ENCODE results near the gene GALNT6.
"Not testable (repeated sequence)": the region's sequence is repeated elsewhere in the genome, so short reads cannot be mapped to it uniquely, and the experiment has no call there.

Gene GALNT6

DNA sequence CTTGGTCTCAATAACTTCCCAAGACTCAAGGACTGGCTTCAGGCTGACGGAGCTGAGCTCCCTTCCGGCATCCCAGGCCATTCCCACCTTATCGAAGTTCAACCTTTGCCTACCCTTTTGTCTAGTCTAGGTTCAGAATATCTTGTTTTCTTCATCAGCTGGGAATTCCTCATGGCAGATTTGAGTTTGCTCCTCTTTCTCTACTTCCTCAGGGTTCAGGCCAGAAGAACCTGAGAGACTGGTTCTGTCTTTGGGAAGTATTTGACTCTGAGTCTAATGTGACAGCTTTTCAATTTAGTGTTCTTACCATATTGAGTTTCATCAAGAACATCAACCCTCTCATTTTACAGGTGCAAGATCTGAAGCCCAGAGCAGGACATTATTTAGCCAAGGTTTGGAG is 69.3 kb downstream of the GALNT6 start:
- no peak for DNase-seq (ENCODE audit: low spot score)

DNA sequence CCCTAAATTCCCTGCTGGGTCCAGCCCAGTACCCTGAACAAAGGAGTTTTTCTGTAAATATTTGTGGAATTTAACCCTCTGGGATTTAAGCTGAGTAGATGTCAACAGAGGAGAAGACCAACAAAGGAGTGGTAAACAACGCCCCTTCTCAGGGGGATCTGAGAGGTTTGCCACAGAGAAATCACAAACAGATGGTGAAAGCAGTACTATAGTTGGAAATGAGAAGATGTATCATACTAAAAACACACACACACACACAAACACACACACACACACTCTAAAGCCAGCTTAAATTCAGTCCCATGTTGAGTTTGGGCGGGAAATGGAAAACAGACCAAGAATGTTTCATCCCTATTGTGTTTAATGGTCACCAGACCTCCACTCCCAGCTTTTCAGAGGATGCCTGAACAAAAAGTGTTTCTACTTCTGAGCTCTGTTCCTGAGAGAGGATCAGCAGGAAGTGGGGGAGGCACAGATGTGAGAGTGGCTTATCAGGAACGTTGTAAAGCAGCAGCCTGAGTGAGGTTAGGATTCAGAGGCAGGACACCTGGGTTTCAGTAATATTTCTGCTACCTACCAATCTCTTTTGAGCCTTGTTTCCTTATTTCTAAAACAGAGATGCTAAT is 70.4 kb downstream of the GALNT6 start:
- peak; percentile 4 for DNase-seq (ENCODE audit: low spot score)

DNA sequence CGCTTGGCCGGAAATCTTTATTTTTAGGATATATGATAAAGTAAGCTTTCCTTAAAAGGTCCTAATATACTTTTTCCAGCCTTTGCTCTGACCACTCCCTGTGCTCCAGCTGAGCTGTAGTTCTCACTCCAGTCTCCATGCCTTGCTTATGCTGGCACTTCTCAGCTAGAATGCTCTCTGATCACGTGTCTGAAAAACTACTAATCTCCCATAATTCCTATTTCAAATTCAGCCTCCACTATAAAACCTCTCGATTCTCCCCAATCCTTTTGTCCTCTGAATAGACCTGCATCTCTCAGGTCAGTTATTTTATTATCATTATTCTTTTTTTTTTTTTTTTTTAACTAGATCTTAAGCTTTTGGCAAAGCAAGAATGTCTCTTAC is 70.9 kb downstream of the GALNT6 start:
- no peak for DNase-seq (ENCODE audit: low spot score)

DNA sequence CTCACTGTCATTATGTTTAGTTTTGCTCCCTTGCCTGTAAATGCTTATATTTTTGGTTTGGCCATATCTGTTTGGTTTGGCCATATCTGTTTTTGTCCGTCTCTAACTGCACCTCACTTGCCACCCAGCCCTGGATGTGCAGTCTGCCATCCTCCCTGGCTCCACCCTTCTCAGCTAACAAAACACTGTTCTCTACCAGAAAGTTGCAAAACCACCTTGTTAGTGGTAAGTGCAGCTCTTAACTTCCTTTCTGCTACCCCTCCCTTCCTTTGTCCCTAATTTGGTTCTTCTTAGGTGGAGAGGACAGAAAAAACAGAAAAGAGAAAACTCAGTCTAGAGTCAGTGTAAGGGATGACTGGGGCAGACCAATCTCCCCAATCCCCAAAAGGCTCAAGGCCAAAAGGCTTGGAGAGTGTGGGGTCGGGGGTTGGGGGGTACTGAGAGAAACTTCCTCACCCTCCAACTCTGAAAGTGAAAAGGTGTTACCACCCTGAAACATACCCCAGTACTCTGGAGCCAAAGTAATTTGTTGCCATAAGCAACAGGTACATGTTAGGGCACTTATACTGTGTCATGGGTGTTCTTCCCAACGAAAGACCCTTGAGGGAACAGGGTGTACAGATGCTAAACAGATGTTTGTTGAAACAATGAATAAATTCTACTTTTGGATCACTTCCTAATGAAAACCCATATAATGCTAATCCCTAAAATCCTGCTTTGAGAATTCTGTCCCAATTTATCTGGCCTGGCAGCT is 72.2 kb downstream of the GALNT6 start:
- no peak for DNase-seq (ENCODE audit: low spot score)

DNA sequence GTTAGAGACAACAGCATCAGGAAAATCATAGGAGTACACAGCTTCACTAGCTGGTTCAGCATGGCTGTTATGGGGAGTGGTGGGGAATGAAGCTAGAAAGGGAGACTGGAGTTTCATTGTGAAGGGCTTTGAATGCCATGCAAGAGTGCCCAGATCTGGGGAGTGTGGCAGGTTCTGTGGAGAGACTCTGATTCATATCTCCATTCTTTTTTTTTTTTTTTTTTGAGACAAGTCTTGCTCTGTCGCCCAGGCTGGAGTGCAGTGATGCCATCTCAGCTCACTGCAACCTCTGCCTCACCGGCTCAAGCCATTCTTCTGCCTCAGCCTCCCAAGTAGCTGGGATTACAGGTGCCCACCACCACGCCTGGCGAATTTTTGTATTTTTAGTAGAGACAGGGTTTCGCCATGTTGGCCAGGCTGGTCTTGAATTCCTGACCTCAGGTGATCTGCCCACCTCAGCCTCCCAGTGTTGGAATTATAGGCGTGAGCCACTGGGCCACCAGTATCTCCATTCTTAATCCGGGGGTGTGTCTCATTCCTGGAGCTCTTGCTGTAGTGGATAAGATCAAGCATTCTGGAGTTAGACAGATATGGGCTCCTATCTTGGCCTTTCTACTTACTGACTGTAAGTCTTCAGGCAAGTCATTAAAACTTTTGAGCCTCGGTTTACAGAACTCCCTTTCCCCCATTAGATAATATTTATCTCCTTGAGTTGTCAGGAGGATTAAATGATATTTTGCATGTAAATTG is 73.0 kb downstream of the GALNT6 start:
- DNase-seq (ENCODE audit: low spot score), result not testable (repeated sequence)

DNA sequence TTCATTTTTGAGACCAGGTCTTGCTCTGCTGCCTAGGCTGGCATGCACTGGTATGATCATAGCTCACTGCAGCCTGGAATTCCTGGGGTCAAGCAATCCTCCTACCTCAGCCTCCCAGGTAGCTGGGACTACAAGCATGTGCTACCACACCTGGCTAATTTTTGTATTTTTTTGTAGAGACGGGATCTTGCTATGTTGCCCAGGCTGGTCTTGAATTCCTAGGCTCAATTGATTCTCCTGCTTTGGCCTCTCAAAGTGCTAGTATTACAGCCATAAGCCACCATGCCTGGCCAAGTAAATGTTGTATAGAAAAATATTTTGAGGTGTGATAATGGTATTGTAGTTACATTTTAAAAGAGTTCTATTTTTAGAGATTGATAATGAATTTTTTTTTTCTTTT is 79.8 kb downstream of the GALNT6 start:
- no peak for DNase-seq (ENCODE audit: low spot score)

DNA sequence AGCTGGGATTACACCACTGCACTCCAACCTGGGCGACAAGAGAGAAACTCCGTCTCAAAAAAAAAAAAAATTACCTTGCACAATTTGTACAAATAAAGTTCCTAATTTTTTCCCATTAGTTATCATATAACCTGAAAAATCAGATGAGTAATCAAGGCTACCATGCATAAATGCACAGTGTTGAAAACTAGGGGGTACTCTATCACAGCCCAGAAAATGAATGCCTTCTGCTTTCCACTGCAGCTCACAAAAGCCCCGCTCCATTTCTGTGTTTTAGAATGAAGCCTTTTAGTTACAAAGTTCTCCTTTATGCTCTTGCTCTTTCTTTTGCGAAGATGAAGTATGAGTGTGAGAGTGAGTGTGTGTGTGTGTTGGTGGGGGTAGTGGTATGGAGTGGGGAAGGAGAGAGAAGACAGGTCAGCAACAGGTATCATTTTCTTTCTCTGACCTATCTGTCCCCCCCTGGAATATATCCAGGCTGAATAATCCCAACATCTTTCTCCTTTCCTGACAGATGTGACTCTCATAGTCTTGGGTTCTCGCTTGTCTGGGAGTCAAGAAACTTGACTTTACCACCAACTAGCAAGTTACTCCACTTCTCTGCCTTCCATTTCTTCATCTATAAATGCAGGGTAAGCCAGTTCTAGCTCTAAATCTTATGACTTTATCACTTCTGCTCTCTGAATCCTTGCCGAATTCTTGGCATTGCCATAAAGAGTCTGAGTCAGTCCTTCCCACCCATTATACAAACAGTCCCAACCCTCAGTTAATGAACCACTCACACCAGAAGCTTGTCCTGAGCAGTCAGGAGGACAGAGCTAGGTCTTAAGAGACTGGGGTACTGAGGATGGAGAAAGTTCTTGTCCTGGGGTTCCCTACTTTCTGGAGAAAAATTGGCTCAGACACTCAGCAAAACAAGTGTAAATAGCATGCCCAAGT is 83.3 kb downstream of the GALNT6 start:
- DNase-seq (ENCODE audit: low spot score), result no peak

DNA sequence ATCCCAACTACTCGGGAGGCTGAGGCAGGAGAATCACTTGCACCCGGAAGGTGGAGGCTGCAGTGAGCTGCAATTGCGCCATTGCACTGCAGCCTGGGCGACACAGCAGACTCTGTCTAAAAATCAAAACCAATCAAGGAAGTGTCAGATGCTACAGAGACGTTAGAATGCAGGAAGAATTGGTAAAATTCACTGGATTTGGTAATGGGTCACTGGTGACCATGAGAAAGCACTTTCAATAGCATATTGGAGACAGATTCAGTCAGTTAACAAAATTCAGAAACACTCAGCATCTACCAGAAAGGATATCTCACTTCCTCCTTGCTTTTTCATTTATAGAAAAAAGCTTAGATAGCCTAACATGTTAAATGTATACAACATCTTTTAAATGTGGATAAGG is 84.7 kb downstream of the GALNT6 start:
- DNase-seq (ENCODE audit: low spot score), result no peak
